ENCODE results near the gene OR1E2.

- TF ChIP-seq CTCF (IDR thresholded peaks at IDR 0.05) (no peak), POLR2AphosphoS5 (IDR thresholded peaks at IDR 0.05) (no peak), POLR2A (IDR thresholded peaks at IDR 0.05) (no peak)
These were observed 38.5 kb upstream of the OR1E2 start for GRCh38 chr17:3472137-3472536.
